Kidney (tissue), 14 donors: ENCODE data around the gene CLIC2. TPM values are rescaled to one million over a fixed set of nuclear protein-coding genes. Genes with fewer than 3 reads are reported as not detected.
A peak's percentile ranks its signal among the peaks of the same experiment; 100 is the strongest.

Experiments
- DNase-seq, 5 donors: peaks; one replicate each; pipeline ENCODE4 v3.0.0-alpha.2; 2013 to 2020
- FAIRE-seq: peaks from 2 replicates; lab custom pipeline; 2012; peaks lifted over from hg19 to GRCh38; lab: Jason Lieb, UNC
- H3K27ac ChIP-seq, 2 donors: one replicate each; pipeline ENCODE4 v1.7.0; 2013; ENCODE audit warnings: low read depth in 2 of 2, low read length in 2 of 2, inconsistent platforms in 1 of 2
- H3K27me3 ChIP-seq: one replicate; pipeline ENCODE4 v1.7.1; 2013; ENCODE audit warnings: low read length, inconsistent platforms; ENCODE audit not compliant: control insufficient read depth, insufficient read depth
- H3K36me3 ChIP-seq, 3 donors: one replicate each; pipeline versions ENCODE4 v1.7.0 to v1.7.1; 2013; ENCODE audit warnings: low read length in 3 of 3, control low read depth in 1 of 3, inconsistent platforms in 1 of 3; ENCODE audit not compliant: insufficient read depth in 3 of 3, control insufficient read depth in 2 of 3
- H3K4me1 ChIP-seq, 3 donors: one replicate each; pipeline versions ENCODE4 v1.7.0 to v1.7.1; 2013; ENCODE audit warnings: low read length in 3 of 3, inconsistent platforms in 1 of 3, low read depth in 1 of 3; ENCODE audit not compliant: control insufficient read depth in 2 of 3, insufficient read depth in 2 of 3
- H3K4me3 ChIP-seq, 3 donors: one replicate each; pipeline versions ENCODE4 v1.7.0 to v1.8.1; 2013; ENCODE audit warnings: low read length in 3 of 3, control low read depth in 1 of 3, inconsistent platforms in 1 of 3
- H3K9ac ChIP-seq, 3 donors: one replicate each; pipeline versions ENCODE4 v1.7.0 to v1.7.1; 2013; ENCODE audit warnings: low read length in 3 of 3, control low read depth in 1 of 3, inconsistent platforms in 1 of 3
- H3K9me3 ChIP-seq, 3 donors: one replicate each; pipeline versions ENCODE4 v1.7.0 to v1.7.1; 2013; ENCODE audit warnings: low read length in 3 of 3, control low read depth in 1 of 3, inconsistent platforms in 1 of 3; ENCODE audit not compliant: control insufficient read depth in 2 of 3, insufficient read depth in 1 of 3
- CTCF ChIP-seq: IDR thresholded peaks from 3 replicates; pipeline ENCODE4 v1.5.1; 2012; ENCODE audit warnings: mild to moderate bottlenecking, moderate library complexity, borderline replicate concordance; ENCODE audit not compliant: insufficient read depth; ENCODE audit errors: extremely low read depth
- intact Hi-C: fragments of 100-400 bp; cut with DNase I; formaldehyde crosslinking; loops from one replicate; pipeline ENCODE4 v1.11.1; 2022
- polyA plus RNA-seq: library from polyadenylated mRNA; stranded (reverse); fragments of 350-450 nt; fragmentation: Illumina TruSeq; extraction: RNeasy Lipid Tissue Mini Kit (QIAGEN cat#74804); gene quantifications from one replicate; pipeline ENCODE4 v1.2.3, GENCODE V29; 2014; ENCODE audit warnings: low read depth, low replicate concordance; ENCODE audit not compliant: insufficient read depth
- total RNA-seq: library from RNA; stranded (reverse); fragmentation: NEBNext Ultra II Directional; extraction: Animal tissue kit (Norgen Biotek cat#: 25700); gene quantifications from one replicate; pipeline ENCODE4 v1.2.1, GENCODE V29; 2021
- donor health status: control.
- donor health status: control.
- donor health status: control.
- donor health status: control.
- donor health status: control.
- donor health status: DM: yes; HTN: yes; CAD: no.
- donor health status: Normal renal cell carcinoma (clear cell type).

CLIC2 gene
- total and polyA plus RNA-seq, 2 donors from 2014 or later: 7.3 to 22.8 TPM

GRCh38 chrX:155329293-155329692 is 5.1 kb downstream of the CLIC2 start:
- H3K9ac ChIP-seq: no peak overlapping the region
- no peak overlapping the region for H3K4me3 ChIP-seq
- no peaks in the 10 kb centered on the region for H3K4me1 ChIP-seq
- FAIRE-seq (peak; percentile 3), DNase-seq (no peak)
- no peak for TF ChIP-seq CTCF
- no peaks in the 10 kb centered on the region for H3K9me3 ChIP-seq
- H3K36me3 ChIP-seq: no peaks in the 10 kb centered on the region
- intact Hi-C loops: no loop called here
- no peak overlapping the region for H3K27ac ChIP-seq
- no peaks in the 10 kb centered on the region for H3K27me3 ChIP-seq

GRCh38 chrX:155326610-155327009 is 7.8 kb downstream of the CLIC2 start:
- Histone ChIP-seq H3K4me1 (no peaks in the 10 kb centered on the region), H3K27ac (no peak overlapping the region), H3K4me3 (no peak overlapping the region), H3K9me3 (no peaks in the 10 kb centered on the region), H3K27me3 (no peaks in the 10 kb centered on the region), H3K36me3 (no peaks in the 10 kb centered on the region), H3K9ac (no peak overlapping the region)
- FAIRE-seq (no peak), DNase-seq (no peak)
- TF ChIP-seq CTCF: no peak
- intact Hi-C loops: no loop called here

GRCh38 chrX:155314260-155314659 is 20.2 kb downstream of the CLIC2 start:
- no peak for TF ChIP-seq CTCF
- Histone ChIP-seq H3K36me3 (no peaks in the 10 kb centered on the region), H3K9me3 (no peaks in the 10 kb centered on the region), H3K9ac (no peak overlapping the region), H3K27ac (no peak overlapping the region), H3K27me3 (no peaks in the 10 kb centered on the region), H3K4me1 (no peaks in the 10 kb centered on the region), H3K4me3 (no peak overlapping the region)
- intact Hi-C loops: no loop called here
- no peak for DNase-seq
- FAIRE-seq: no peak

- Histone ChIP-seq H3K27me3 (no peaks in the 10 kb centered on the region), H3K27ac (no peak overlapping the region), H3K36me3 (no peaks in the 10 kb centered on the region), H3K9ac (no peak overlapping the region), H3K9me3 (no peaks in the 10 kb centered on the region), H3K4me1 (no peaks in the 10 kb centered on the region), H3K4me3 (no peak overlapping the region)
- DNase-seq: no peak
- no peak for TF ChIP-seq CTCF
- FAIRE-seq: no peak
- intact Hi-C loops: no loop called here
Observed at GRCh38 chrX:155313766-155314165, 20.6 kb downstream of the CLIC2 start.
